Activated T-cell treated with anti-CD3 and anti-CD28 coated beads, Interleukin-2, amount 50 U/mL, for 24 hours (primary cell): Measurements from ENCODE around the gene ADAM15.
A peak's percentile ranks its signal among the peaks of the same experiment; 100 is the strongest.

Experiments used
- DNase-seq: peaks from one replicate; pipeline ENCODE4 v3.0.0-alpha.2; 2020
- H3K27ac Mint-ChIP-seq: 2 replicates; pipeline ENCODE4 v1.8.0; 2020; ENCODE audit warnings: mild to moderate bottlenecking, mixed read lengths
- H3K27me3 Mint-ChIP-seq: 2 replicates; pipeline ENCODE4 v1.8.0; 2020; ENCODE audit warnings: mixed read lengths
- H3K36me3 Mint-ChIP-seq: 2 replicates; pipeline ENCODE4 v1.8.0; 2020; ENCODE audit warnings: low read depth, mixed read lengths
- H3K4me1 Mint-ChIP-seq: 2 replicates; pipeline ENCODE4 v1.8.0; 2020; ENCODE audit warnings: low read depth, mixed read lengths
- H3K4me3 Mint-ChIP-seq: 2 replicates; pipeline ENCODE4 v1.8.0; 2020; ENCODE audit warnings: mild to moderate bottlenecking, moderate library complexity, mixed read lengths
- H3K9me3 Mint-ChIP-seq: 2 replicates; pipeline ENCODE4 v1.8.0; 2020; ENCODE audit warnings: mixed read lengths

The ADAM15 gene

DNA sequence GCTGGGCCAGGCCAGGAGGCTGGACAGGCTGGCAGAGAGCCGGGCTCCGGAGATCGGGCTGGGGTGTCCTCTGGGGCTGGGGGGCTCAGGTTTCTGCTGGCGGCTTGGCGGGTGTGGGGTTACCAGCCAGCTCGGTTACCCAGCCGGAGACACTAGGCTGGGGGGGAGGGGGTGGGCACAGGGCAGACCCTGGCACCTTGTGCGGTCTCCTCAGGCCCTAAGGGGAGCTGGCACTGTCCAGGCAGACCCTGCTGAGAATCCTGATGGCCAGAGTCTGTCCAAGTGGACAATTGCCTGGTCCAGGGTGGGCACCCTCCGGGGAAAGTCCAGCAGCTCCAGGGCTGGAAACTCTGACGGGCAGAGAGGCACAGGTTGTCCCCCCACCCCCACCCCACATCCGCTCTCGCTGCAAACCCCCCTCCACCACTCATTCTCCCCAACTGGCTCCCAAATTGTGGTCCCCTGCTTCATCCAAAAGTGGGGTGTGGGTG, 41.9 kb upstream of the ADAM15 start:
- H3K36me3 Mint-ChIP-seq: peaks cover 48% of the 10 kb centered on the region
- H3K9me3 Mint-ChIP-seq: no peaks in the 10 kb centered on the region

DNA sequence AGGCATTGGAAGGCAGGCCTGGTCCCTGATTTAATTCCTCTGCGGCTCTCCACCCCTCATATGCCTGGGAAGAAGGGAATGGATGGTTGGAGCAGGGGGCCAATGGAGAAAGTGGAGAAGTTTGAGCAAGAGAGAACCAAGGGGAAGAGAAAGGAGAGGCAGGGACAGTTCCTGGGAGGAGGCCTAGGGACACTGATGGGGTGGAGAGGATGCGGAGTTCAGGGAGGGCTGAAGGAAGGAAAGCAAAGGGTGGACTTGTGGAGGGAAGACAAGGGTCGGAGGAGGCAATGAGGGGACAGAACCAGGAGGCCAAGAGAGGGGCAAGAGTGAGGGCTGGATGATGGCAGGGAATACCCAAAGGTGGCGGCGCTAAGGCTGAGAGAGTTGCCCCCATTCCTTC, 41.4 kb upstream of the ADAM15 start:
- H3K27ac Mint-ChIP-seq: peak overlapping the region; percentile 96
- peaks cover 50% of the 10 kb centered on the region for H3K36me3 Mint-ChIP-seq
- H3K4me1 Mint-ChIP-seq: peaks cover 79% of the 10 kb centered on the region
- DNase-seq: no peak
- H3K4me3 Mint-ChIP-seq: peak overlapping the region; percentile 91
- H3K9me3 Mint-ChIP-seq: no peaks in the 10 kb centered on the region
- H3K27me3 Mint-ChIP-seq: no peaks in the 10 kb centered on the region

More for the DNA sequence above, 41.9 kb upstream of the ADAM15 start:
- Mint-ChIP-seq H3K4me3 (peak overlapping the region; percentile 91), H3K4me1 (peaks cover 80% of the 10 kb centered on the region), H3K27me3 (no peaks in the 10 kb centered on the region), H3K27ac (peak overlapping the region; percentile 96)
- DNase-seq: peak; percentile 62

DNA sequence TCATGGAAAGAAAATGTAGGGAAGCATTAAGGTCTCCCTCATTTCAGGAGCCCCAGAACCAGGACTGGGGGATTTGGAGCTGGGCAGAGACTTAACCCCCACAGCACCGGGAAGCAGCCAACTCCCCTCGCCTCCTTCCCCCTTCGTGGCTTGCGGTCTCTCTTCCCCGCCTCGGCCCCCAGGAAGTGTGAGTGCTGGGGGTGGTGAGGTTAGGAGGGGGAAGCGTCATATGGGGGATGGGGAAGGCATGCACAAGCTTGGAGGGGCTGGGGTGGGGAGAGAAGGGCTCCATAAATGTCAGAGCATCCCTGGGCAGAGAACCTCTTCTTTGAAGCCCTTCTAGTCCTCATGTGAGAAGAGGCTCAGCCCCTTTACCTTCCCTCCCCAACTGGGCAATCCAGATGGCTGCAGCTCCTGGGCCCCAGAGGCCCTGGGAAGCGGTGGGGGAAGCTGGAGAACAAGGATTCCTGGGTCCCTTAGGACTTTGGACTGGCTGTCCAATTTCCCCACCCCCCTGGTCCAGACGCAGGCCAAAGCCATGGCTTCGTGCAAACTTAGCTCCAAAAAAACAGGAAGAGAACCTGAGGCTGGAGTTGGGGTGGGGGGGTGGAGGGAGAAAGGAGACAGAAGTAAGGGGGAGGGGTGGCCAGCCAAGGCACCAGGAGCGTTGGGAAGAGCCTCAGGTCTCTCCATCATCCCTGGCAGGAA, 40.8 kb upstream of the ADAM15 start:
- Mint-ChIP-seq H3K27ac (peak overlapping the region; percentile 96), H3K27me3 (no peaks in the 10 kb centered on the region), H3K4me1 (peaks cover 80% of the 10 kb centered on the region), H3K36me3 (peaks cover 55% of the 10 kb centered on the region), H3K4me3 (peak overlapping the region; percentile 91), H3K9me3 (no peaks in the 10 kb centered on the region)
- DNase-seq: peak; percentile 57

DNA sequence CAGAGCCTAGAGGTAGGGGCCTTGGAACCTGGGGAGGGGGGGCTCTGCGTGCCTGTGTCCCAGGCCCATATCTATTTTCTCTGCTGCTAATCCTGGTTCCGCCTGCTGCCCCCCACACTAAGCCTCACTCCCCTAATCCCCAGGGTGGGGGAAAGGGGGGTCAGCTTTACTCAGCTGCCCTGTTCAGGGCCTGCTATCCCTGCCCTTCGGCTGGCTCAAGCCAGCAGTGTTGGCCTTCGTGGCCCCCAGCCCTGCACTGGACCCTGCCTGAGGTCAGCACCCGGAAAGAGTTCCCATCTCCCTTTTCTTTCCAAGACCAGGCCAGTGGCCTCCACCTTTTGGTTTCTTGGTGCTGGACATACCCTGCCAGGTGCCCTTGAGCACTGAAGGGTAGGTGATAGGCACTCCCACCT, 40.1 kb upstream of the ADAM15 start:
- peak overlapping the region; percentile 91 for H3K4me3 Mint-ChIP-seq
- no peak for DNase-seq
- no peaks in the 10 kb centered on the region for H3K27me3 Mint-ChIP-seq
- H3K9me3 Mint-ChIP-seq: no peaks in the 10 kb centered on the region
- peaks cover 80% of the 10 kb centered on the region for H3K4me1 Mint-ChIP-seq
- peaks cover 60% of the 10 kb centered on the region for H3K36me3 Mint-ChIP-seq
- peak overlapping the region; percentile 96 for H3K27ac Mint-ChIP-seq

DNA sequence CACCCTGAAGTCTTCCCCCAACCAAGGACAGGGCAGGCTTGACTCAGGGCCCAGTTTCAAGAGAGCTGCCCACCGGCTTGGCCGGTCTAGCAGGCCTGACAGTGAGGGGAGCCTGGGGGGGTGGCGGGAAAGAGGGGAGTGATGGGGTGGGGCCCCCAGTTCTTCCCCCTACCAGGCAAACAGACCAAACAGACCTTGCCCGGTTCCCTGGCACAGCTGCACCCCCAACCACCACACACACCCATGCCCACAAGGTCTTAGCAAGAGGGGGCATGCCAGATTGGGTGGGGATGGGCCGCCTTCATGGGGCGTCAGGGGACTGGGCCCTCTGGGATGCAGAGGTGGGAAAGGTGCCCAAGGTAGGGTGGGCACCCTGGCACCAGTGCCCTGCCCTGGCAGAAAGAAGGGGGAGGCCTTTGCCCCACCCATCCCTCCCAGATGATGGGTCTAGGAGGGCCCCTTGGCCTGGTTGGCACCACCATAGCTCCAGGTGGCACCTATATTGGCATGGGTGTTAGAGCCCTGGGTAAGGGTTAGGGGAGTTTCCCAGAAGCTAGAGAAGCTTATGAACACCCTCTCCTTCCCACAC, 39.6 kb upstream of the ADAM15 start:
- no peaks in the 10 kb centered on the region for H3K27me3 Mint-ChIP-seq
- H3K36me3 Mint-ChIP-seq: peaks cover 65% of the 10 kb centered on the region
- peak overlapping the region; percentile 96 for H3K27ac Mint-ChIP-seq
- no peaks in the 10 kb centered on the region for H3K9me3 Mint-ChIP-seq
- DNase-seq: no peak
- peak overlapping the region; percentile 91 for H3K4me3 Mint-ChIP-seq
- H3K4me1 Mint-ChIP-seq: peaks cover 80% of the 10 kb centered on the region

DNA sequence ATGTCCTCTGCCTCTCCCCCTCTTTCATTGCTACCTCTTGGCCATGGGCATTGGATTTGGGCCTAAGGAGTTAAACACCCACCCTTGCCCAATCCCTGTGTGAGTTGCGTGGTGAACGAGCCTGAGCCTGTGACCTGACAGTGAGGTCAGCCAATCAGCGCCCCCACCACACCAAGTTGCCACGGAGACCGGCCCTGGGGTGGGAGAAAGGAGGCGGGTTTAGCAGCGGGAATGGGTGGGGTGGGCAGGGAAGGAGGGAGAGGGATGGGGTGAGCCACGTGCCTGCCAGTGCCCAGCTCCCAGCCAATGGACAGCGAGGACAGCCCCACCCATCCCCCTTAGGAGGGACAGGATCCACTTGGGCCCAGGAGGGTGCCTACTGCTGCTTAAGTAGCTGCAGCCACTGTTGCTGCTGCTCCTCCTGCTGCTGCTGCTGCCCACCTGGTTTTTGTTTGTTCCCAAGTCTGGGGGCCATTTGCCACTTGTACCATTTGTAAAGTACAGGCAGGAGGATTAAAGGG, 39.0 kb upstream of the ADAM15 start:
- Mint-ChIP-seq H3K36me3 (peaks cover 71% of the 10 kb centered on the region), H3K27me3 (no peaks in the 10 kb centered on the region), H3K9me3 (no peaks in the 10 kb centered on the region), H3K27ac (peak overlapping the region; percentile 91), H3K4me3 (peak overlapping the region; percentile 64), H3K4me1 (peaks cover 80% of the 10 kb centered on the region)
- peak; percentile 49 for DNase-seq

DNA sequence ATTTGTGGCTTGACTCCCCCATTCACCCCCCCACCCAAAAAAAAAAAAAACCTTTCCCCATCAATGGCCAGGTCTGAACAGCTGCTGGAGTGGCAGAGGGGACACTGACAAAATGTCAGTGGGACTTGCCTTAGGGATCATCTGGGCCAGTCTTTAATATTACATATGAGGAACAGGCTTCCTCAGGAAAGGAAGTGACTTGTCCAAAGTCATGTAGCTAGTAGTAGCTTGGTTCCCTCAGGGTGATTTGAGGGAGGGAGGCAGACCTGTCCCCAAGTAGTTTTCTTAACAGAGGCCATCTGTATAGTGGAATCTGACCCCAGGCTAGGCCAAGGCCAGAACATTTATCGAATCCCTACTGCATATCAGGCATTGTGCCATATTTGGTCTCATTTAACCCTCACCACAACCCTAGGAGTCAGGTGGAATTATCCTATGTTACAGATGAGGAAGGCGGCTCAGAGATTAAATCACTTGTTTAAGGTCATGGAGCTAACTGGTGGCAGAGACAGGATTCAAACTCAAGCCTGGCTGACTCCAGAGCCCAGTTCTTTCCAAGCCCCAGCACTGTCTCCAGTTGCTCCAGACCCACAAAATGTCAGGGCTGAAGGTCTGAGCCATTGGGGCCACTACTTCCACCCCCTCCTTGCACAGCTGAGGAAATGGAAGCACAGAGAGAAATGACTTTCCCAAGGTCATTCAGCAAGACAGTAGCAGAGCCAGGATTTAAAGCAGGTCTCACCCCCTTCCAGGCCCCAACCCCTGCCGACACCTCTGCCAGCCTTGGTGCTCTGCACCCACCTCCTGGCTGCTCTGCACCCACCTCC, 38.1 kb upstream of the ADAM15 start:
- Mint-ChIP-seq H3K9me3 (no peaks in the 10 kb centered on the region), H3K4me3 (peak overlapping the region; percentile 64), H3K27me3 (no peaks in the 10 kb centered on the region), H3K36me3 (peaks cover 76% of the 10 kb centered on the region), H3K4me1 (peaks cover 80% of the 10 kb centered on the region), H3K27ac (peak overlapping the region; percentile 91)
- DNase-seq: no peak

DNA sequence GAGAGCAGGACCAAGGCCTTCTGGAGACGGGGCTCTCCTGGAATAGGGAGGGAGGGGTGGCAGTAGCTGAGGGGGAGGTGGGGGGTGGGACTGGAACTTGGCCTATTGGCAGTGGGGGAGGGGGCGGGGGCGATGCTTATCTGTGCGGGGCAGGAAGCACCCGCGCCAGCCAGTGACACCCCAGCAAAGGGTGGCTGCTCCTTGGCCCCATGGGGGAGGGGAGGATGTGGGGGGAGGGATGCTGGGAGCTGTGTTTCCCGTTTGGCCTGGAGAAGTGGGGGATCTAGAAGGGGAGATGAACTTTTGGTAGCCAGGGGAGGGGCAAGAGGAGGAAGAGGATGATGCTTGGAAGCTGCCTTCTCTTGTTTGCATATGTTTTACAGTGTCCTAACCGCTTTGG, 37.5 kb upstream of the ADAM15 start:
- peaks cover 76% of the 10 kb centered on the region for H3K36me3 Mint-ChIP-seq
- peaks cover 77% of the 10 kb centered on the region for H3K4me1 Mint-ChIP-seq
- no peaks in the 10 kb centered on the region for H3K9me3 Mint-ChIP-seq
- no peaks in the 10 kb centered on the region for H3K27me3 Mint-ChIP-seq
- peak overlapping the region; percentile 91 for H3K27ac Mint-ChIP-seq
- peak overlapping the region; percentile 64 for H3K4me3 Mint-ChIP-seq
- DNase-seq: no peak

DNA sequence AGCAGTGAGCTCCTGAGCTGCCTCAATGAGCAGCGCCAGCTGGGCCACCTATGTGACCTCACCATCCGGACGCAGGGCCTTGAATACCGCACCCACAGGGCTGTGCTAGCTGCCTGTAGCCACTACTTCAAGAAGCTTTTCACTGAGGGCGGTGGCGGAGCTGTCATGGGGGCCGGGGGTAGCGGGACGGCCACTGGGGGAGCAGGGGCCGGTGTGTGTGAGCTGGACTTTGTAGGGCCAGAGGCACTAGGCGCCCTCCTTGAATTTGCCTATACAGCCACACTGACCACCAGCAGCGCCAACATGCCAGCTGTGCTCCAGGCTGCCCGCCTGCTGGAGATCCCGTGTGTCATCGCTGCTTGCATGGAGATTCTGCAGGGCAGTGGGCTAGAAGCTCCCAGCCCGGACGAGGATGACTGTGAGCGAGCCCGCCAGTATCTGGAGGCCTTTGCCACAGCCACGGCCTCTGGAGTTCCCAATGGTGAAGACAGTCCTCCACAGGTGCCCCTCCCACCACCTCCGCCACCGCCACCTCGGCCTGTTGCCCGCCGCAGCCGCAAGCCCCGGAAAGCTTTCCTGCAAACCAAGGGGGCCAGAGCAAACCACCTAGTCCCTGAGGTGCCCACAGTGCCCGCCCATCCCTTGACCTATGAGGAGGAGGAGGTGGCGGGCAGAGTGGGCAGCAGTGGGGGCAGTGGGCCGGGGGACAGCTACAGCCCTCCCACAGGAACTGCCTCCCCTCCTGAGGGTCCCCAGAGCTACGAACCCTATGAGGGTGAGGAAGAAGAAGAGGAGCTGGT, 36.2 kb upstream of the ADAM15 start:
- Mint-ChIP-seq H3K4me3 (no peak overlapping the region), H3K27me3 (no peaks in the 10 kb centered on the region), H3K9me3 (no peaks in the 10 kb centered on the region), H3K36me3 (peaks cover 77% of the 10 kb centered on the region), H3K27ac (no peak overlapping the region), H3K4me1 (peaks cover 83% of the 10 kb centered on the region)
- DNase-seq: no peak

DNA sequence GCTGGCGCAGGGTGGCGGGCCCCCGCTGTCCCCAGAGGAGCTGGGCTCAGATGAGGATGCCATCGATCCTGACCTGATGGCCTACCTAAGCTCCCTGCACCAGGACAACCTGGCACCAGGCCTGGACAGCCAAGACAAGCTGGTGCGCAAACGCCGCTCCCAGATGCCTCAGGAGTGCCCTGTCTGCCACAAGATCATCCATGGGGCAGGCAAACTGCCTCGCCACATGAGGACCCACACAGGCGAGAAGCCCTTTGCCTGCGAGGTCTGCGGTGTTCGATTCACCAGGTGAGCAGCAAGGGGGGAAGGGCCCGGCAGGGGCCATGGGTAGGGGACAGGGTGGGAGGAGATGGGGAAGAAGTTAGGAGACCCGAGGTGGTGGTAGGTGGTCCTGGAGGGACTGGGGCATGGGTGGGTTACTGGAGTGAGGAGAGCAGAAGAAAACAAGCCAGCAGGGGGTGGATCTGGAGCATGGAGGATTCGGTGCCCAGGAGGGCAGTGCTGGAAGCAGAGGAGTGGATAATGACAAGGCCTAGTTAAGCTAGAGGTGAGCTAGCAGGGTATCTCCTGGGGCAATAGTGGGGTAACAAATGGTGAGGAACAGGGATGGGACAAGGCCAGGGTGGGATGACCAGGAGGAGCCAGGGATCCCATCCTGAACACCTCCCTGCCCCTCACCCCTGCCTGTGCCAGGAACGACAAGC, 35.4 kb upstream of the ADAM15 start:
- H3K36me3 Mint-ChIP-seq: peaks cover 72% of the 10 kb centered on the region

DNA sequence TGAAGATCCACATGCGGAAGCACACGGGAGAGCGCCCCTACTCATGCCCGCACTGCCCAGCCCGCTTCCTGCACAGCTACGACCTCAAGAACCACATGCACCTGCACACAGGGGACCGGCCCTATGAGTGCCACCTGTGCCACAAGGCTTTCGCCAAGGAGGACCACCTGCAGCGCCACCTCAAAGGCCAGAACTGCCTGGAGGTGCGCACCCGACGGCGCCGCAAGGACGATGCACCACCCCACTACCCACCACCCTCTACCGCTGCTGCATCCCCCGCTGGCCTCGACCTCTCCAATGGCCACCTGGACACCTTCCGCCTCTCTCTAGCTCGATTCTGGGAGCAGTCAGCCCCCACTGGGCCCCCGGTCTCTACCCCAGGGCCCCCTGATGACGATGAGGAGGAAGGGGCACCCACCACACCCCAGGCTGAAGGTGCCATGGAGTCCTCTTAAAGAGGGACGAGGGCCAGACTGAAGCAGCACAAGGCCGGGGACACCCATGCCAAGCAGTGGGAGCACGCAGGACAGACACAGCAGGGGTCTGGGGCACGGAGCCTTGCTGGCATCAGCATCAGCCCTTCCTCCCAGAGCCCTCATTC, 34.8 kb upstream of the ADAM15 start:
- Mint-ChIP-seq H3K27me3 (no peaks in the 10 kb centered on the region), H3K4me1 (peaks cover 73% of the 10 kb centered on the region)

More for the DNA sequence above, 35.4 kb upstream of the ADAM15 start:
- Mint-ChIP-seq H3K27me3 (no peaks in the 10 kb centered on the region), H3K9me3 (no peaks in the 10 kb centered on the region), H3K4me3 (peak overlapping the region; percentile 20), H3K27ac (peak overlapping the region; percentile 74), H3K4me1 (peaks cover 79% of the 10 kb centered on the region)
- no peak for DNase-seq

DNA sequence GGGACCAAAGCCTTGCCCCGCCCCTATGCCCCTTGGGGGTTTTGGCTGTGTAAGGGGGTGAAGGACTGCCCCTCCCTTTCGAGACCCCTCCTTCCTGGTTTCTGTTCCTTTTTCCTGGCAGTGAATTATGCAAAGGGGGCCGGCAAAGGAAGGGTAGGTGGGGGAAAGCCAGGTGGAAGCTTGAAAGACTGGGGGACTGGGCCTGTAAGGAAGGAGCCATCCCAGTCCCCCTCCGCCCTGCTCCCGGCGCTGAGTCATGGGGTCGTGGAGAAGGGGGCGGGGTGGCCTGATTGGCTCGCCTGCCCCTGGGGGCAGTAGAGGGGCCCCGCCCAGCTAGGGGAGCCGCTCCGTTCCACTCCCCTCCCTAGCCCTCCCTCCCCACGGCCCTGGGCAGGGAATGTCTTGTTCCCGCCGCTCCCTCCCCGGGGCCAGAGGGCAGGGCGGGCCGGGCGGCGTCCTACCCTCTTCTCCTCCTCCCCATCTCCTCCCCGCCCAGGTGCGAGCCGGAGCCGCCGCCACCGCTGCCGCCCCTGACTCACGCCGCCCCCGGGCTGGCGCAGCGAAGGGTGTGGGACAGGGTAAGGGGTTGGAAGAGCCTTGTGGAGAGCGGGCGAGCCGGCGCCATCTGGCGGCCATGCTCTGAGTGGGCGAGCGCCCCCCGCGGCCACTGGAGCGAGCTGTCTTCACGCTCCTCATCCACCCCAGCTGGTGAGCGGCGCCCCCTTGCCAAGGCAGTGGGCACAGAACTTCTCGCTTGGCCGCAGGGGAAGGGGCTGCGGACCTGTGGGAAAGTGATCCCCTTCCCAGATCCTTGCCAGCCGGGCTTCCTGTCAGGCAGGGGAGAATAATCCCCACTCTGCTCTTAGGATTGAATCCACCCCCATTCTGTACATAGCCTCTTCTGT, 33.8 kb upstream of the ADAM15 start:
- H3K4me3 Mint-ChIP-seq: peak overlapping the region; percentile 53
- H3K9me3 Mint-ChIP-seq: no peaks in the 10 kb centered on the region
- DNase-seq: peak; percentile 94
- peak overlapping the region; percentile 74 for H3K27ac Mint-ChIP-seq
- peaks cover 62% of the 10 kb centered on the region for H3K36me3 Mint-ChIP-seq
- H3K27me3 Mint-ChIP-seq: no peaks in the 10 kb centered on the region
- H3K4me1 Mint-ChIP-seq: peaks cover 67% of the 10 kb centered on the region

More for the DNA sequence above, 34.8 kb upstream of the ADAM15 start:
- peak overlapping the region; percentile 74 for H3K27ac Mint-ChIP-seq
- peak overlapping the region; percentile 48 for H3K4me3 Mint-ChIP-seq
- peak; percentile 54 for DNase-seq
- peaks cover 67% of the 10 kb centered on the region for H3K36me3 Mint-ChIP-seq
- no peaks in the 10 kb centered on the region for H3K9me3 Mint-ChIP-seq
